Activated naive CD4-positive, alpha-beta T cell treated with anti-CD3 and anti-CD28 coated beads for 36 hours (primary cell): ENCODE measurements around the gene KRT40. TPM values are rescaled to one million over a fixed set of nuclear protein-coding genes. Genes with fewer than 3 reads are reported as not detected.

ENCODE experiments used
- CTCF ChIA-PET: fragments of 350-600 bp; sonication (Branson Sonifier 250); formaldehyde crosslinking; loops from one replicate; lab custom pipeline; 2021; ENCODE audit warnings: antibody characterized with exemption; lab: Charles Lee
- DNase-seq: peaks from one replicate; pipeline ENCODE4 v3.0.0-alpha.2; 2020
- H3K27ac Mint-ChIP-seq: one replicate; pipeline ENCODE4 v1.8.0; 2021; ENCODE audit warnings: mild to moderate bottlenecking, mixed read lengths
- H3K27me3 Mint-ChIP-seq: one replicate; pipeline ENCODE4 v1.8.0; 2021; ENCODE audit warnings: low read depth, mixed read lengths
- H3K36me3 Mint-ChIP-seq: one replicate; pipeline ENCODE4 v1.8.0; 2021; ENCODE audit warnings: low read depth, mixed read lengths
- H3K4me1 Mint-ChIP-seq: one replicate; pipeline ENCODE4 v1.8.0; 2021; ENCODE audit warnings: low read depth, mixed read lengths
- H3K4me3 Mint-ChIP-seq: one replicate; pipeline ENCODE4 v1.8.0; 2021; ENCODE audit warnings: mild to moderate bottlenecking, moderate library complexity, mixed read lengths
- H3K9me3 Mint-ChIP-seq: one replicate; pipeline ENCODE4 v1.8.0; 2021; ENCODE audit warnings: mixed read lengths
- intact Hi-C: fragments of 100-400 bp; cut with micrococcal nuclease; formaldehyde crosslinking; loops from one replicate; pipeline ENCODE4 v1.15.1; 2023
- total RNA-seq, 2 experiments: library from RNA; stranded (reverse); gene quantifications; one replicate each; pipeline ENCODE4 v1.2.3, GENCODE V29; 2021

The KRT40 gene
- total RNA-seq, 2 experiments from 2014 or later: not detected

GRCh38 chr17:40944531-40944930 is 39.6 kb downstream of the KRT40 start:
- H3K27ac Mint-ChIP-seq: no peak overlapping the region
- H3K36me3 Mint-ChIP-seq: no peaks in the 10 kb centered on the region
- intact Hi-C loops: no loop called here
- no peaks in the 10 kb centered on the region for H3K4me1 Mint-ChIP-seq
- H3K27me3 Mint-ChIP-seq: peaks cover 33% of the 10 kb centered on the region
- no peak overlapping the region for H3K4me3 Mint-ChIP-seq
- no peak for DNase-seq
- H3K9me3 Mint-ChIP-seq: no peaks in the 10 kb centered on the region
- CTCF ChIA-PET: no interaction called here

GRCh38 chr17:40942553-40942952 is 41.6 kb downstream of the KRT40 start:
- CTCF ChIA-PET: no interaction called here
- DNase-seq: no peak
- Mint-ChIP-seq H3K4me1 (no peaks in the 10 kb centered on the region), H3K4me3 (no peak overlapping the region), H3K27ac (no peak overlapping the region), H3K36me3 (no peaks in the 10 kb centered on the region), H3K27me3 (peaks cover 20% of the 10 kb centered on the region), H3K9me3 (no peaks in the 10 kb centered on the region)
- intact Hi-C loops: no loop called here

GRCh38 chr17:40940266-40940665 is 43.9 kb downstream of the KRT40 start:
- H3K27ac Mint-ChIP-seq: no peak overlapping the region
- no peaks in the 10 kb centered on the region for H3K4me1 Mint-ChIP-seq
- no peak for DNase-seq
- CTCF ChIA-PET: no interaction called here
- no peak overlapping the region for H3K4me3 Mint-ChIP-seq
- no peaks in the 10 kb centered on the region for H3K9me3 Mint-ChIP-seq
- intact Hi-C loops: no loop called here
- no peaks in the 10 kb centered on the region for H3K36me3 Mint-ChIP-seq
- peaks cover 11% of the 10 kb centered on the region for H3K27me3 Mint-ChIP-seq

GRCh38 chr17:40938981-40939380 is 45.1 kb downstream of the KRT40 start:
- no peak overlapping the region for H3K4me3 Mint-ChIP-seq
- intact Hi-C loops: no loop called here

DNA sequence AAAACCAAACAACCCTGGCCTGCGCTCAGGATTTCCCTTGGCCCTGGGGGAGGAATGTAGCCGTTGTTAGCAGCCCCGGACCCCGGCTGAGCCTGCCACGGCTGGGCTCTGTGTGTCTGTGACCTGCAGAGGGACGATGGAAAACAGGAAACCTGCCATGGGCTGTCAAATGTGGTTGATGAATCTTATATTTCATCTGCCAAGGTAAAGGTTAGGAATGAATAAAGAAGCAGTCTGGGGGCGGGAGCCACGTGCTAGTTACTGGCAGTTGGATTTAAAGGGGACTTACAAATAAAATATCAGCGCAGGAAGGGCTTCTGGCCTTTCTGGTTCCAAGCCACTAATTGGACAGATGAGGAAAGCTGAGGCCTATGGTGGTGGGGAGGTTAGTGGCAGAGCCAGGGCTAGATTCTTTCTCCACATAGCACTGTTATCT is 46.7 kb downstream of the KRT40 start, which contains the start of gene KRT23:
Gene KRT23 (minus strand): TSS at position 263 of the 436 bp plus-strand sequence. CDS start 1,043 bp downstream, outside the sequence.
- Mint-ChIP-seq H3K4me3 (no peak within 1 kb of the TSS), H3K27ac (no peak within 1 kb of the TSS), H3K36me3 (no peaks in the 10 kb centered on the region), H3K9me3 (no peaks in the 10 kb centered on the region), H3K4me1 (no peaks in the 10 kb centered on the region), H3K27me3 (no peaks in the 10 kb centered on the region)
- CTCF ChIA-PET: no interaction called here
- intact Hi-C loops: no loop called here
- no peak for DNase-seq

More at GRCh38 chr17:40938981-40939380, 45.1 kb downstream of the KRT40 start:
- CTCF ChIA-PET: interaction anchor here (0.7 kb wide), 1 partner anchor 24 kb away, joined by 3 read pairs; no protein-coding TSS in a partner anchor
- Mint-ChIP-seq H3K9me3 (no peaks in the 10 kb centered on the region), H3K27ac (no peak overlapping the region), H3K36me3 (no peaks in the 10 kb centered on the region), H3K27me3 (peaks cover 4% of the 10 kb centered on the region), H3K4me1 (no peaks in the 10 kb centered on the region)
- DNase-seq: no peak

DNA sequence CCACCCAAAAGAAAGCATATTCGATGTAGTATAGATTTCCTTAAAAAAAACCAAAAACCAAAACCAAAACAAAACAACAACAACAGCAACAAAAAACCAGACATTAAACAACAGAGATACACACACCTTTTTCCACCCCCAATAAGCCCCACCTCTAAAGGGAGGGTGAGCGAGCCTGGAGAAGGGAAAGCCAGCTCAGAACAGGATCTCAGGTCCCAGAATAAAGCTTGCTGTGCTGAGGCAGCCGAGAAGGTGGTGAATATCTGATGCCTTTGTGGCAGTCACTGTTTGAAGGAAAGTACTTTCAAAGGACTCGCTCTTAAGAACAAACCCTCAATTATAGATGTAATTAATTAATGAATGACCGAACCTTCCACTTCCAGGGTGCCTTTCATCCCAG is 47.1 kb downstream of the KRT40 start:
- H3K27ac Mint-ChIP-seq: no peak overlapping the region
- H3K4me3 Mint-ChIP-seq: no peak overlapping the region
- no peak for DNase-seq
- H3K9me3 Mint-ChIP-seq: no peaks in the 10 kb centered on the region
- H3K4me1 Mint-ChIP-seq: no peaks in the 10 kb centered on the region
- intact Hi-C loops: no loop called here
- no peaks in the 10 kb centered on the region for H3K27me3 Mint-ChIP-seq
- no peaks in the 10 kb centered on the region for H3K36me3 Mint-ChIP-seq
- CTCF ChIA-PET: no interaction called here

DNA sequence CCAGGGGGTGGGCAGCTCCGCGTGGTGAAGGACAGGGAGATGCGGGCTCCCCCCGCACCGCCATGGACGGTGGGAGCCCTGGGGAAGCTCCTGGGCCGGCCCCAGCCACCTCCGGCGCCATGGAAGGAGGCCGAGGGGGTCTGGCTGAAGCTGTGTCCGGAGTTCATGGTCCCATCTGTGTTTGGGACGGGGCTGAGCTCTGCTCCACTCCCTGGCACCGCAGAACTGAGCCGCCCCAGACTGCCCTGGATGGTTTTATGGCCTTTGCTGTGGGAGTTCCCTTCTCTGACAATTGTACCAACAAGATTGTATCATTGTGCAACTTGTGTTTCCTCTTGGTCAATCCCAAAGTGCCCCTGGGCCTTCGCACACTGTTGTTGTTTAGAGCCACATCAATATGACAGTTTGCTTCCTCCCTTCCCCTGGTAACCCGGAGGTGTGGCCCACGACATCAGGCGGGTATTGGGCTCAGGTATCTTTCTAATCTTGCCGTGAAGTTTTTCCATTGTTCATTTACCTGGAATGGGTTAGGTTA is 47.6 kb downstream of the KRT40 start:
- DNase-seq: no peak
- H3K9me3 Mint-ChIP-seq: no peaks in the 10 kb centered on the region
- no peaks in the 10 kb centered on the region for H3K4me1 Mint-ChIP-seq
- intact Hi-C loops: no loop called here
- H3K27me3 Mint-ChIP-seq: no peaks in the 10 kb centered on the region
- CTCF ChIA-PET: no interaction called here
- H3K36me3 Mint-ChIP-seq: no peaks in the 10 kb centered on the region
- no peak overlapping the region for H3K4me3 Mint-ChIP-seq
- H3K27ac Mint-ChIP-seq: no peak overlapping the region

DNA sequence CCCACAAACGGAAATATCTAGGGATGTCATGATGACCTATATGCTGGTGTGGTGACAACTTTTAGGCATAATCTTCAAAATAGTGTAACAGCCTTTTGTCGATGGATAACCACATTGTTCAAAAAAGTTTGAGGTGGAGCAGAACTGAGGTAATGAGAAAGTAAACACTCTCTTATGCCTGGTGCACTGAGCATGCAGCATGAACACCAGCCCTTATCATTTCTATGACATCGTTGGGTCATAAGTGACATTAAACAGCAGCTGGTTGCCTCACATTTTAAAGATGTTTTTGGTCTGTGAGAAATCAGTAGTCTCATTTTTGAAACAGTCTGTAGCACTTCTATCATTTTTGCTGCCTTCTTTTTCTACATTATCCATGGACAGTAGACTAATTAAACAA is 48.5 kb downstream of the KRT40 start:
- Mint-ChIP-seq H3K27ac (no peak overlapping the region), H3K9me3 (no peaks in the 10 kb centered on the region), H3K27me3 (no peaks in the 10 kb centered on the region), H3K4me3 (no peak overlapping the region), H3K4me1 (no peaks in the 10 kb centered on the region), H3K36me3 (no peaks in the 10 kb centered on the region)
- CTCF ChIA-PET: interaction anchor here (1.4 kb wide), 1 partner anchor 10 kb away, joined by 3 read pairs; no protein-coding TSS in a partner anchor
- no peak for DNase-seq
- intact Hi-C loops: no loop called here

- Mint-ChIP-seq H3K9me3 (no peaks in the 10 kb centered on the region), H3K4me1 (no peaks in the 10 kb centered on the region), H3K36me3 (no peaks in the 10 kb centered on the region), H3K27me3 (peaks cover 5% of the 10 kb centered on the region), H3K27ac (no peak overlapping the region), H3K4me3 (no peak overlapping the region)
- CTCF ChIA-PET: no interaction called here
- DNase-seq: no peak
- intact Hi-C loops: no loop called here
These were observed 51.5 kb downstream of the KRT40 start for GRCh38 chr17:40932608-40933007.

DNA sequence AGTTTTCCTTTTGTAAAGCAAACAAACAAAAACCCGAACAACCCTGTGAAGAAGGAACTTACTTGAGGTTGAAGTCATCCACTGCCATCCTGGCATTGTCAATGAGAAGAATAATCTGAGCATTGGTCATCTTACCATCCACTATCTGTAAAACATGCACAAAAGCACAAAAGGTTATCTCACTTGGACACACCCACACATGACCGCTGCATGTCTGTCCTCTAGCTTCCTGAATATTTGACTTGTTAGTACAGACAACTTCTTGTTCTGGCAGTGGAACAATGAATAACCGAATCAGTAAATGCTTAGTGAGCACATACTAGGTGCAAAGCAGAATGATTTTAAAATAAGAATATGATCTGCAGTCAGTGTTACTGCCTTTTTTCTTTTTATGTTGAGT is 52.8 kb downstream of the KRT40 start:
- CTCF ChIA-PET: interaction anchor here (0.7 kb wide), 2 partner anchors 181 to 316 kb away, joined by 3 read pairs; no protein-coding TSS in a partner anchor
- H3K27me3 Mint-ChIP-seq: peaks cover 11% of the 10 kb centered on the region
- intact Hi-C loops: no loop called here
- no peaks in the 10 kb centered on the region for H3K36me3 Mint-ChIP-seq
- H3K4me3 Mint-ChIP-seq: no peak overlapping the region
- H3K9me3 Mint-ChIP-seq: no peaks in the 10 kb centered on the region
- DNase-seq: no peak
- H3K27ac Mint-ChIP-seq: no peak overlapping the region
- H3K4me1 Mint-ChIP-seq: no peaks in the 10 kb centered on the region

Other genes starting within 250 kb of the KRT40 start
- not detected for gene KRT25, start 229.0 kb downstream of the KRT40 start, total RNA-seq
- gene KRT26, start 212.1 kb downstream of the KRT40 start, total RNA-seq: not detected
- gene KRT27, start 201.8 kb downstream of the KRT40 start, total RNA-seq: not detected
- gene KRT28, start 184.4 kb downstream of the KRT40 start, total RNA-seq: not detected
- gene KRT10, start 161.7 kb downstream of the KRT40 start, total RNA-seq: 10 to 100 TPM; 32.5 to 34.7 TPM
- not detected for gene KRT12, start 117.1 kb downstream of the KRT40 start, total RNA-seq
- not detected for gene KRT20, start 99.1 kb downstream of the KRT40 start, total RNA-seq
- not detected for gene KRT23, start 46.7 kb downstream of the KRT40 start, total RNA-seq
- gene KRT39, start 17.4 kb downstream of the KRT40 start, total RNA-seq: not detected
- not detected for gene KRTAP3-3, start 9.8 kb upstream of the KRT40 start, total RNA-seq
- not detected for gene KRTAP3-2, start 15.6 kb upstream of the KRT40 start, total RNA-seq
- not detected for gene KRTAP3-1, start 24.8 kb upstream of the KRT40 start, total RNA-seq
- gene KRTAP1-5, start 42.9 kb upstream of the KRT40 start, total RNA-seq: not detected
- gene KRTAP1-4, start 45.9 kb upstream of the KRT40 start, total RNA-seq: not detected
- not detected for gene KRTAP1-3, start 50.5 kb upstream of the KRT40 start, total RNA-seq
- gene KRTAP1-1, start 57.1 kb upstream of the KRT40 start, total RNA-seq: not detected
- not detected for gene KRTAP2-1, start 63.0 kb upstream of the KRT40 start, total RNA-seq
- gene KRTAP2-2, start 70.9 kb upstream of the KRT40 start, total RNA-seq: not detected
- gene KRTAP2-3, start 75.8 kb upstream of the KRT40 start, total RNA-seq: not detected
- not detected for gene KRTAP2-4, start 81.6 kb upstream of the KRT40 start, total RNA-seq
- not detected for gene KRTAP4-7, start 99.8 kb upstream of the KRT40 start, total RNA-seq
- gene KRTAP4-8, start 113.8 kb upstream of the KRT40 start, total RNA-seq: not detected
- not detected for gene KRTAP4-16, start 117.9 kb upstream of the KRT40 start, total RNA-seq
- not detected for gene KRTAP4-9, start 121.1 kb upstream of the KRT40 start, total RNA-seq
- not detected for gene KRTAP4-11, start 134.0 kb upstream of the KRT40 start, total RNA-seq
- gene KRTAP4-12, start 139.9 kb upstream of the KRT40 start, total RNA-seq: not detected
- not detected for gene KRTAP4-6, start 156.2 kb upstream of the KRT40 start, total RNA-seq
- not detected for gene KRTAP4-5, start 165.5 kb upstream of the KRT40 start, total RNA-seq
- not detected for gene KRTAP4-4, start 176.4 kb upstream of the KRT40 start, total RNA-seq
- not detected for gene KRTAP4-3, start 183.9 kb upstream of the KRT40 start, total RNA-seq
- not detected for gene KRTAP4-2, start 193.9 kb upstream of the KRT40 start, total RNA-seq
- not detected for gene KRTAP4-1, start 200.6 kb upstream of the KRT40 start, total RNA-seq
- not detected for gene KRTAP9-1, start 205.6 kb upstream of the KRT40 start, total RNA-seq
- gene KRTAP9-2, start 242.3 kb upstream of the KRT40 start, total RNA-seq: not detected
- not detected for gene KRTAP9-3, start 248.1 kb upstream of the KRT40 start, total RNA-seq